ENCODE data around the gene PLXDC1. TPM values are rescaled to one million over a fixed set of nuclear protein-coding genes. Genes with fewer than 3 reads are reported as not detected.

PLXDC1 gene
- total and polyA plus RNA-seq, 2 experiments from 2014 or later = 0.28 to 0.91 TPM

- no peak for TF ChIP-seq ZNF462 (CRISPR knock-in tag; IDR thresholded peaks at IDR 0.05)
- TF ChIP-seq CTCF (conservative IDR thresholded peaks at IDR 0.05; ENCODE audit: low read depth in 2 of 2) = no peak
- no peak for TF ChIP-seq POLR2AphosphoS5 (IDR thresholded peaks at IDR 0.05; ENCODE audit: low read depth)
- no peak for TF ChIP-seq NANOG (IDR thresholded peaks at IDR 0.05; ENCODE audit: borderline replicate concordance)
These were observed 21.6 kb upstream of the PLXDC1 start (continued) for GRCh38 chr17:39173080-39173479.

- no peak overlapping the region for H3K27ac Mint-ChIP-seq
- no peak overlapping the region for H3K4me3 Mint-ChIP-seq
- peaks cover 16% of the 10 kb centered on the region for H3K36me3 Mint-ChIP-seq (ENCODE audit: low read depth)
- Histone ChIP-seq H3K4me3 (no peak overlapping the region), H3K4me1 (ENCODE audit: insufficient read depth) (peaks cover 27% of the 10 kb centered on the region), H3F3A (replicated peaks; ENCODE audit: low read depth) (peaks cover 13% of the 10 kb centered on the region), H3K4me2 (no peak overlapping the region), H3K36me3 (ENCODE audit: insufficient read depth) (no peaks in the 10 kb centered on the region), H3K9me2 (ENCODE audit: insufficient read depth) (no peaks in the 10 kb centered on the region), H2AFZ (no peak overlapping the region), H3K79me2 (replicated peaks; ENCODE audit: insufficient read depth) (no peaks in the 10 kb centered on the region), H3K27me3 (ENCODE audit: insufficient read depth) (peaks cover 12% of the 10 kb centered on the region), H4K20me1 (replicated peaks; ENCODE audit: insufficient read depth) (no peaks in the 10 kb centered on the region), H3K27ac (ENCODE audit: low read depth) (no peak overlapping the region)
- peaks cover 9% of the 10 kb centered on the region; the same call in 2 of the 3 replicates for H3K9me3 Mint-ChIP-seq
- H3K4me1 Mint-ChIP-seq = peaks cover 37% of the 10 kb centered on the region
- no peak for DNase-seq (ENCODE audit: low spot score)
- ATAC-seq = no peak
- H3K27me3 Mint-ChIP-seq (ENCODE audit: insufficient read depth, low read depth, poor library complexity) = peaks cover 11% of the 10 kb centered on the region
- TF ChIP-seq EZH2 (IDR thresholded peaks at IDR 0.05; ENCODE audit: low read depth, unreplicated experiment) (no peak), CTCF (conservative IDR thresholded peaks at IDR 0.05; ENCODE audit: low read depth in 2 of 2) (no peak), ETS1 (IDR thresholded peaks at IDR 0.05) (no peak), JUNB (IDR thresholded peaks at IDR 0.05; ENCODE audit: unreplicated experiment) (no peak), STAT1 (IDR thresholded peaks at IDR 0.05; ENCODE audit: unreplicated experiment) (no peak), ZNF331 (CRISPR knock-in tag; IDR thresholded peaks at IDR 0.05; ENCODE audit: low read depth) (no peak), NANOG (IDR thresholded peaks at IDR 0.05; ENCODE audit: borderline replicate concordance) (no peak), REST (IDR thresholded peaks at IDR 0.05; ENCODE audit: unreplicated experiment) (no peak)
These were observed 20.5 kb upstream of the PLXDC1 start for GRCh38 chr17:39171933-39172332.
